CD14-positive monocyte (primary cell): ENCODE data around the gene SEZ6L. TPM values are rescaled to one million over a fixed set of nuclear protein-coding genes. Genes with fewer than 3 reads are reported as not detected.

ENCODE experiments used
- DNase-seq, 3 donors: peaks; one replicate each; pipeline ENCODE4 v3.0.0-alpha.2; 2011 to 2022
- H2AFZ ChIP-seq: 2 replicates; pipeline ENCODE4 v1.6.0; 2012; ENCODE audit warnings: mild to moderate bottlenecking, low read depth, low read length, inconsistent platforms; ENCODE audit not compliant: insufficient read depth, poor library complexity, severe bottlenecking
- H3K27ac ChIP-seq, 2 donors: 1 replicate in 1 of 2; 2 replicates in 1 of 2; pipeline ENCODE4 v1.5.1; 2012 to 2013; ENCODE audit warnings: low read length in 2 of 2, control low read depth in 1 of 2, inconsistent platforms in 1 of 2, low read depth in 1 of 2, mild to moderate bottlenecking in 1 of 2
- H3K27me3 ChIP-seq, 2 donors: one replicate each; pipeline versions ENCODE4 v1.6.0 to v1.6.1; 2011 to 2013; ENCODE audit warnings: low read length in 2 of 2; ENCODE audit not compliant: control insufficient read depth in 2 of 2, insufficient read depth in 2 of 2
- H3K36me3 ChIP-seq, 2 donors: replicated peaks in 1 of 2; 1 replicate in 1 of 2; 2 replicates in 1 of 2; pipeline versions ENCODE4 v1.5.1 to v1.6.1; 2012 to 2013; ENCODE audit warnings: low read length in 2 of 2, control low read depth in 1 of 2, inconsistent platforms in 1 of 2, mild to moderate bottlenecking in 1 of 2; ENCODE audit not compliant: insufficient read depth in 2 of 2, control insufficient read depth in 1 of 2
- H3K4me1 ChIP-seq, 2 donors: 1 replicate in 1 of 2; 2 replicates in 1 of 2; pipeline versions ENCODE4 v1.5.1 to v1.6.1; 2012 to 2013; ENCODE audit warnings: low read length in 2 of 2, control low read depth in 1 of 2, inconsistent platforms in 1 of 2, mild to moderate bottlenecking in 1 of 2, moderate library complexity in 1 of 2; ENCODE audit not compliant: insufficient read depth in 2 of 2, control insufficient read depth in 1 of 2
- H3K4me2 ChIP-seq: replicated peaks from 2 replicates; pipeline ENCODE3; 2012; ENCODE audit warnings: low read length, moderate library complexity, mild to moderate bottlenecking; ENCODE audit not compliant: poor library complexity, severe bottlenecking; ENCODE audit errors: extremely low read depth
- H3K4me3 ChIP-seq, 3 experiments: fragments of 200-600 bp in 1 of 3; sonication (generic) in 1 of 3; replicated peaks in 1 of 3; 1 replicate in 2 of 3; 2 replicates in 1 of 3; pipeline ENCODE4 v1.5.1; 2011 to 2013; ENCODE audit warnings: low read length in 3 of 3, mild to moderate bottlenecking in 3 of 3, control low read depth in 2 of 3, low read depth in 2 of 3, inconsistent platforms in 1 of 3, moderate library complexity in 1 of 3
- H3K79me2 ChIP-seq: 2 replicates; pipeline ENCODE4 v1.6.0; 2012; ENCODE audit warnings: mild to moderate bottlenecking, control low read depth, inconsistent platforms, low read length, moderate library complexity; ENCODE audit not compliant: insufficient read depth
- H3K9ac ChIP-seq: 2 replicates; pipeline ENCODE4 v1.6.0; 2017; ENCODE audit warnings: low read length, mild to moderate bottlenecking; ENCODE audit not compliant: insufficient read depth, poor library complexity, severe bottlenecking
- H3K9me3 ChIP-seq, 2 donors: replicated peaks in 1 of 2; 1 replicate in 1 of 2; 2 replicates in 1 of 2; pipeline versions ENCODE4 v1.5.1 to v1.6.1; 2012 to 2013; ENCODE audit warnings: low read length in 2 of 2, control low read depth in 1 of 2; ENCODE audit not compliant: control insufficient read depth in 1 of 2, insufficient read depth in 1 of 2
- H4K20me1 ChIP-seq: 2 replicates; pipeline ENCODE4 v1.6.0; 2012; ENCODE audit warnings: mild to moderate bottlenecking, low read length, control low read depth, moderate library complexity; ENCODE audit not compliant: insufficient read depth
- H3K27ac Mint-ChIP-seq, 7 donors: one replicate each; pipeline ENCODE4 v1.8.0; 2020; ENCODE audit warnings: mild to moderate bottlenecking in 7 of 7, mixed read lengths in 7 of 7, moderate library complexity in 6 of 7, inconsistent platforms in 2 of 7
- H3K27me3 Mint-ChIP-seq, 3 donors: one replicate each; pipeline ENCODE4 v1.8.0; 2021 to 2022; ENCODE audit warnings: low read depth in 3 of 3, mild to moderate bottlenecking in 3 of 3, mixed read lengths in 3 of 3, moderate library complexity in 3 of 3, inconsistent platforms in 1 of 3
- H3K36me3 Mint-ChIP-seq, 2 donors: one replicate each; pipeline ENCODE4 v1.8.0; 2020; ENCODE audit warnings: mixed read lengths in 2 of 2, inconsistent platforms in 1 of 2, mild to moderate bottlenecking in 1 of 2
- H3K4me1 Mint-ChIP-seq: one replicate; pipeline ENCODE4 v1.8.0; 2020; ENCODE audit warnings: mild to moderate bottlenecking, mixed read lengths
- H3K4me3 Mint-ChIP-seq, 2 donors: one replicate each; pipeline ENCODE4 v1.8.0; 2020; ENCODE audit warnings: mild to moderate bottlenecking in 2 of 2, mixed read lengths in 2 of 2, moderate library complexity in 1 of 2
- H3K9me3 Mint-ChIP-seq, 7 donors: one replicate each; pipeline ENCODE4 v1.8.0; 2020 to 2022; ENCODE audit warnings: mixed read lengths in 7 of 7, mild to moderate bottlenecking in 6 of 7, moderate library complexity in 6 of 7, inconsistent platforms in 2 of 7
- CTCF ChIP-seq: fragments of 200-600 bp; IDR thresholded peaks from one replicate; pipeline ENCODE4 v1.8.0; 2022; ENCODE audit warnings: antibody characterized with exemption, mild to moderate bottlenecking
- WGBS: methylation state at CpG from one replicate; pipeline ENCODE4 v1.1.5; 2013; ENCODE audit warnings: missing lambda C conversion rate; ENCODE audit not compliant: insufficient coverage; 5-methylcytosine and 5-hydroxymethylcytosine counted together
- intact Hi-C, 2 donors: fragments of 100-400 bp; cut with micrococcal nuclease; formaldehyde crosslinking; loops; one replicate each; pipeline versions ENCODE4 v1.15.0 to v1.15.1; 2023
- polyA plus RNA-seq, 3 donors: library from polyadenylated mRNA; depleted of rRNA in 1 of 3; unstranded in 2 of 3; stranded (reverse) in 1 of 3; fragments of 300-500 nt in 2 of 3; fragments of >200 nt in 1 of 3; fragmentation: Illumina TruSeq in 2 of 3; gene quantifications; 1 replicate in 2 of 3; 2 replicates in 1 of 3; pipeline ENCODE4 v1.2.3, GENCODE V29; 2012 to 2021

SEZ6L gene
- polyA plus RNA-seq, 3 donors: 0.43 to 2.8 (median 0.71) TPM

GRCh38 chr22:26418620-26419019 is 249.4 kb downstream of the SEZ6L start:
- intact Hi-C loops: no loop called here
- no peaks in the 10 kb centered on the region for H3K36me3 Mint-ChIP-seq
- H3K4me1 Mint-ChIP-seq: no peaks in the 10 kb centered on the region

DNA sequence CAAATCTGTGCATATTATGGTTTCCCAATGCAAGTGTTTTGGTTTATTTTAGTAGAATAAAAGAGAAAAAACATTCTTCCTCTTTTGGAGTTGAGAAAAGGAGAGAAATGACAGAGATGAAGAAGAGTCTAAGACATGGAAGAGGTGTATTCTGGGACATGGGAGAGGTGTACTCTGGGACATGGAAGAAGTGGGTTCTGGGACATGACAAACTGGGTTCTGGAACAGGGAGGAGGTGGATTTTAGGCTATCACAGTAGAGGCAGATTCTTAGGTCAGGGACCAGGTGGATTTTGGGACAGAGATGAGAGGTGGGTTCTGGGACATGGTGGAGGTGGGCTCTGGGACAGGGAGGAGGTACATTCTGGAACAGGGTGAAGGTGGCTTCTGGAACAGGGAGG is 257.7 kb downstream of the SEZ6L start:
- Histone ChIP-seq H3K4me3 (no peak overlapping the region), H3K36me3 (no peaks in the 10 kb centered on the region), H4K20me1 (no peaks in the 10 kb centered on the region), H3K4me2 (no peak overlapping the region), H3K9ac (no peak overlapping the region), H3K4me1 (peaks cover 36 to 37% of the 10 kb centered on the region in 2 donors), H3K27me3 (no peaks in the 10 kb centered on the region), H3K27ac (no peak overlapping the region), H3K79me2 (peaks cover 18% of the 10 kb centered on the region), H2AFZ (peak overlapping the region; percentile 4), H3K9me3 (peaks cover 9 to 18% of the 10 kb centered on the region in 2 donors)
- no peak for TF ChIP-seq CTCF
- Mint-ChIP-seq H3K27me3 (peaks cover 6 to 7% (median 7%) of the 10 kb centered on the region in 3 donors), H3K4me1 (peaks cover 39% of the 10 kb centered on the region), H3K27ac (peak overlapping the region in 2 of 7 donors; percentile 15 to 42), H3K36me3 (peaks cover 0 to 5% of the 10 kb centered on the region in 2 donors), H3K9me3 (peaks cover 2 to 18% (median 16%) of the 10 kb centered on the region in 7 donors), H3K4me3 (no peak overlapping the region)
- intact Hi-C loops: loop anchor here in 1 of 2 donors (5.0 kb wide), 1 partner anchor 160 kb away; no protein-coding TSS in a partner anchor
- no peak for DNase-seq

More at GRCh38 chr22:26418620-26419019, 249.4 kb downstream of the SEZ6L start:
- H4K20me1 ChIP-seq: no peaks in the 10 kb centered on the region
- H3K27ac ChIP-seq: no peak overlapping the region
- no peaks in the 10 kb centered on the region for H3K79me2 ChIP-seq
- Mint-ChIP-seq H3K27me3 (peaks cover 4 to 11% (median 10%) of the 10 kb centered on the region in 3 donors), H3K4me3 (no peak overlapping the region), H3K9me3 (peaks cover 2 to 18% (median 13%) of the 10 kb centered on the region in 7 donors), H3K27ac (no peak overlapping the region)
- no peak overlapping the region for H3K9ac ChIP-seq
- no peak overlapping the region for H2AFZ ChIP-seq
- no peak for DNase-seq
- H3K27me3 ChIP-seq: no peaks in the 10 kb centered on the region
- no peak overlapping the region for H3K4me3 ChIP-seq
- peaks cover 7 to 15% of the 10 kb centered on the region in 2 donors for H3K9me3 ChIP-seq
- no peak overlapping the region for H3K4me2 ChIP-seq
- no peaks in the 10 kb centered on the region for H3K4me1 ChIP-seq
- no CpG with 5 or more reads among the region's 3 CpGs for WGBS
- no peaks in the 10 kb centered on the region for H3K36me3 ChIP-seq
- TF ChIP-seq CTCF: no peak
